IPS DF 4.7 (cell line): ENCODE measurements around the gene LTB4R2.

Experiments used
- DNase-seq: peaks from one replicate; pipeline ENCODE4 v3.0.0-alpha.2; 2013; ENCODE audit warnings: low spot score; ENCODE audit errors: extremely low read depth

The LTB4R2 gene, protein sequence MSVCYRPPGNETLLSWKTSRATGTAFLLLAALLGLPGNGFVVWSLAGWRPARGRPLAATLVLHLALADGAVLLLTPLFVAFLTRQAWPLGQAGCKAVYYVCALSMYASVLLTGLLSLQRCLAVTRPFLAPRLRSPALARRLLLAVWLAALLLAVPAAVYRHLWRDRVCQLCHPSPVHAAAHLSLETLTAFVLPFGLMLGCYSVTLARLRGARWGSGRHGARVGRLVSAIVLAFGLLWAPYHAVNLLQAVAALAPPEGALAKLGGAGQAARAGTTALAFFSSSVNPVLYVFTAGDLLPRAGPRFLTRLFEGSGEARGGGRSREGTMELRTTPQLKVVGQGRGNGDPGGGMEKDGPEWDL

DNA sequence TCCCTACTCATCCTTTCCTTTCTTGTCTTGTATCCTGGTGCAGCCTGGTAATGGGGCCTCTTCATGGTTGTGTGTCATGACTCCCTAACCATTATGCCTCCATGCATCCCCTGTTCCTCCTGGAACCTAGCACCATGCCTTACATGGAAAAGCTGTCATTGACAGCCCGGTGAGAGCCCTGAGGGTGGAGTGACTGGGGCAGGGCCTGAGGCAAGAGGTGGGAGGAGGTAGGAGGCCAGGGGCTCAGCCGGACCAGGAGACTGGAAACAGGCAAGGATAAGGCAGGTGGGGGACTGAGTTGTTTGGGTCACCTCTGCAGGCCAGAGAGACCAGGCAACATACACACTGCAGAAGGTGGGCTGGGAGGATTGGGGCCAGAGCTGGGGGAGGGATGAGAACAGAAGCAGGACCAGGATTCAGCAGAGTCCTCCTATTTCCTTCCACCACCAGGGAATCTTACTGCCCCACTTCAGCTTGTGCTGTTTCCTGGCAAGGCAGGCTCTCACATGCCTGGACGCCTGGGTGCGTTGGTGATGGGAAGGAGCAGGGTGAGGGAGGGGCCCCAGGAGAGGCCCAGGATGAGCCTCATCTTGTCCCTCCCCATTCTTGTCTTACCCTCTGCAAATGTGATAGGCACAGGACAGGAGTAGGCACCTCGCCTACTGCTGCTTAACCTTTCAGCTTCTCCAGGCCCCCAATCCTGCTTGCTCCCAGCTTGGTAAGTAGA, at the start of gene LTB4R2:
LTB4R2 (plus strand) TSS at position 603 of the 727 bp plus-strand sequence. CDS start 525 bp downstream, outside the sequence.
- DNase-seq: no peak

DNA sequence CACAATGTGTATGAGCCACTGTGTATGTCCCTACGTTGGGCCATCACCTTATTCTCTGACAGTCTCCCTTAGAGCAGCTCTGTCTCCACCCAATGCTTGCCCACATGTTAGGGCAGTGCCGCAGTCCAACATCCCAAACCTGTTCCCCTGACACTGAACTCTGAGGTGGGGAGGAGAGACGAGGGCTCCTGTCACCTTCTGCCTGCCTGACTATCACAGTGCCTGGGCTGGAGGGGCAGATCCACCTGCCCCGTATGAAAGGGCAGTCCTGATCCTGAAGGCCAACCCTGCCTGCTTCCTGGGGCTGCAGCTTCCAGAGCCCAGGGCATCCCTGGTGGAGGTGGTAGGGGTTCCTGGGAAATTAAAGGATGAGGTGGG, 49.2 kb upstream of the LTB4R2 start:
- DNase-seq: no peak

DNA sequence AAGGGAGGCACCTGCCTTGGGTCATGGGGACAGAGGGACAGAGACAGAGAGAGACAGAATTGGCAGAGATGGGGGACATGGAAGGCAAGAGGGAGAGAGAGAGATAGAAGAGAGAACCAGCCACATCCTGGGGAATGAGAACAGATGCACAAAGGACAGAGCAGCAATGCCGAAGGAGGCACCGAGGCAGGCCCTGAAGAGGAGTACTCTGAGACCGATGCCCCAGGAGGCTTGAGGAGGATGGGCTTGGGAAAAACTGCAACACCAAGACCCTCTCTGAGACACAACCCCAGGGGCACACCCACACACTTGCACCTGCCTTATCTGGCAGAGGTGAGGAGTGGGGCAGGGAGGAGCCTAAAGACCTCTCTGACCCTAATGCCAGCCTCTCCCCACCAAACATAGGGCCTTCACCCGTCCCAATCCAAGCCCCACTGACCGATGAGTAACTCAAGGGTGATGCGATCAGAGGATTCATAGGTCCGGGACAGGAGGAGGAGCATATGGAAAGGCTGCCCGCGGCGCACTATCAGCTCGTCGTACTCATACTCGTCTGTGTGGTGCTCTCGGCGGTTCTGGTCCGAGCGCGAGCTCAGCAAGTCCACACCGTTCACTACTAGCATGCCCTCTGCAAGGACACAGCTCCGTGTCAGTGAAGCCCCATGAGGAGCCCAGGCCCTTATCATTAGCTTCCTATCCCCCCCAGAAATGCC, 48.5 kb upstream of the LTB4R2 start:
- DNase-seq: no peak

DNA sequence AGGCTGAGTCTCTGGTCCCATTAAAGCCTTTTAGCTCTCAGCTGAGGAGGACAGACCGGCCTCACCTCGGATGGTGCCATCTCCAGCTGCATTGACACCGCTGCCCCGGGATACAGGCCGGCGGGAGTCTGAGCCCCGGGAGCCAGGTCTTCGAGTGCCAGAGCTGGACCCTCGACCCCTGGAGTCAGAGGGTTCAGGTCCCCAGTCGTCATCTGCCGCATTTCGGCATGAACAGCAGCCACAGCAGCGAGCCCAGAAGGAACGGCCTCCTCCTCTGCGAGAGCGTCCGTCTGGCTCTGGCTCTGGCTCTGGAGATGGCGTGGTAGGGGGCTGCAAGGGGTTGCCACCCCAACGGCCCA, 48.0 kb upstream of the LTB4R2 start:
- no peak for DNase-seq

DNA sequence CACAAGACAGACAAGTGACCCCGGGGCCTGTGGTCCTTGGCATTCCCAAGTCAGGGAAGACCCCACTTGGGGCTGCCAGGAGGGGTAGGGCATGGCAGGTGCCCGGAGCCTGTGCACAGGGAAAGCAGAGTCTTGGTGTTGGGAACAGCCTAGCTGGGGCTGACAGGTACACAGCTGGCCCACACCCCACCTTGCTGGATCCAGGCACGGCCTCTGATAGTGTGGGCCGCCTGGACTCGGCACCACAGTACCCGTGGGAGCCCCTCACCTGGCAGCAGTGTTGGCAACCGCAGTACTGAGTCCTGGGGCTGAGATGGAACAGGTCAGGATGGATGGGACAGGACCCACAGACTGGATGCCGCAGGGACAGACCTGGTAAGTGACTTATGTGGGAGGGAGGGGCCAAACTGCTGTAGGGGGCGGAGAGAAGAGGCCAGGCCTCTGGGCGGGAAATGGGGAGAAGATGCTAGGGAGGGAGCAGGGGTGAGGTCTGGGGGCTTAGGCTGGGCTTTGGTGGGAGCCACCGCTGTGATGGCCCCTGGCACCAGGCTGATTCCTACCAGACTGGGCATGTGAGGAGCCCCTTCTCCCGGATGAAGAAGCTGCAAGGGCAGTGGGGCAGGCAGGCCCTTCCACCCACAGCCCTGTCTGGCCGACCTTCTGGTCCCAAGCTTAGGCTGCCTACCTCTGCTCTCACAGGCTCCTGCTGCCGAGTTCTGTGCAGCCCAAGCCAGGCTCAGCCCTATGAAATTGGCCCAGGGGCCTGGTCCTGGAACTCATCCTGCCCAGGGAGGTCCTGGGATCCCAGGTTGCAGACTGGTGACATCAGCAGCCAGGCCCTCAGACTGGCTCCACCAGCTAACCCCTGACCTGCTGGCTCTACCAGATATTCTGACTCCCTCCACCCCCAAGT, 46.9 kb upstream of the LTB4R2 start, which contains the start of gene TGM1:
TGM1 (minus strand) TSS at position 357 of the 913 bp plus-strand sequence. CDS start 825 bp downstream, outside the sequence.
- DNase-seq: no peak

DNA sequence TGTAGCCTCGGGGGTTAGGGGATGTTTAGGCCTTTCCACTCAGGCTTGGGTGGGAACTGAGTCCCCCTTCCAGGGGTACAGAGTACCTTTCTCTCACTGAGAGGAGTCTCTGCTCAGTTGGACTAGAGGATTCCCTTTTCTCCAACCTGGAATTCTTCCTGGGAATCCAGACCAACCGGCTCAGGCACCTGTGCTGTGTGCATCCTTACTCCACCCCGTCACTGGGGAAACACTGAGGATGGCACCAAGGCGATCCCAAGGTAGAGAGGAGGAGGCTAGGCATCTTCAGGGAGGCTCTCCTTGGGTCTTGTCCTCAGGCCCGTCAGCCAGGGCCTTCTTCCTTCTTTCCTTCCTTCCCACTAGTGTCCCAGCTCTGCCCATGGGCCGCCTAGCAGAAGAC, 46.1 kb upstream of the LTB4R2 start:
- no peak for DNase-seq

DNA sequence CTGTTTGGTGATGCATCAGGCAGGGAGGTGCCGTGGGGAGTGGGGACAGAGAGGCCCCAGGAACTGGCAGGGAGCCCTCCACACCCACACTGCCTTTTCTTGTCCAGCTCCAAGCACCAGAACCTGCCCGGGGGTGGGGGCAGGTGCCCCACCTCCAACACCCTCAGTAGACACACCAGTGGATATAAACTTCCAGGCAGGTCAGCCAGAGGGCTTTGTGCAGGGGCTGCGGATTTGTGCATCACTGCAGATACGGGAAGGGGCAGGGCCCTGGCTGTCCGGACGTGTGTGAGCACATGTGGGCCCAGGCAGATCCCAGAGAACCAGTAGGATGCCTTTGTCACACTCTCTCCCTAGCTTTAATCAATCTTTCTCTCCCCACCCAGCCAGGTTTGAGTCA, 45.6 kb upstream of the LTB4R2 start:
- no peak for DNase-seq

DNA sequence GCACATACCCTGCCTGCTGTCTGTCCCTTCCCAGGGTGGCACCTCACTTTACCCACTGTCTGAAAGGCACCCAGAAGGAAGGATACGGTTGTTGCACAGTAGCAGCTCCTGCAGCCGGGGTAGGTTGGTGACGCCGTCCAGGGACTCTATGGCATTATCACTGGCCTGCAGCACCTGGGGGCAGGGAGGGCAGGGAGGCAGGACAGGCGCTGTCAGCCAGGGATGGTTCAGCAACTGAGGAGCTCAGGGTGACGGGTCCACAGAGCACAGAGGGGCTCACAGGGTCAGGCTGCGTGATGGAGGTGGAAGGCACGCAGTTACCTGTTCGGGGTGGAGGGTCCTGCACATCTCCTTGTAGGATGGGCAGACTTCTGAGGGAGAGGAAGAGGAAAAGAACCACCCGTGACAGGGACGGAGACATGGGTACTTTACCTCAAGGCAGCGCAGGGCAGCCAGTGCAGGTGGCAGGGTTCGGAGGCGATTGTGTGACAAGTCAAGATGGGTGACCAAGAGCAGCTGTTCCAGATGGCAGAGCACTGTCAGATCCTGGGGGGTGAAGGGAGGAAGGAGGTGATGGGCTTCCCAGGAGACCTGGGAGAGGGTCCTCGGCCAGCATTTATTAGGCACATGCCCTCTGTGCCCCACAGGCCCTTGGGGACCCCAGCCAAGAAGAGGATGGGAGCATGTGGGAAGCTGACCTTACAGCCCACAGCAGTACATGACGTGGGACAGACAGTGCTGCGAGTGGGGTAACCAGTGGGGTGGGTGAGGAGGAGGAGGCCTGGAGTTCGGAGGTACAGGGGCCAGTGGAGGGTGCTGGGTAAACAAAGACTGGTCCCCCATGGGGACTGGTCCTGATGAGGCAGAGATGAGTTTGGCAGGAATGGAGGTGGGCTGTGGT, 43.3 kb upstream of the LTB4R2 start:
- DNase-seq: no peak

DNA sequence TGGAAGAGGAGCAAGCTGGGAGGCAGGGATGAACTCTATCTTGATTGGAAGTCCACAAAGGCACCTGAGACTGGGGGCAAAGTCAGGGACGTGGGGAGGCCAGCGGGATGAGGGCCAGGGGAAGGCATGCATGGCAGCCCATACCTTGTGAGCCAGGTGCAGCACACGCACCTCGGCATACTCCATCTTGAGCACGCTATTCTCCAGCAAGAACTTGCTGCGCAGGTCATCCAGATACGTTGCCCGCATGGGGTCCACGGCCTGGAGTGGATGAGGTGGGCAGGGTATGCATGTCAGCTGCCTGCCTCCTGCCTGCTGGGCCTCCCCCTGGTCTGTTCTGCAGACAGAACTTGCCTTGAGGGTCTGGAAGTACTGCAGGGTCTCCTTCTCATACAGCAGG, 42.4 kb upstream of the LTB4R2 start:
- no peak for DNase-seq

DNA sequence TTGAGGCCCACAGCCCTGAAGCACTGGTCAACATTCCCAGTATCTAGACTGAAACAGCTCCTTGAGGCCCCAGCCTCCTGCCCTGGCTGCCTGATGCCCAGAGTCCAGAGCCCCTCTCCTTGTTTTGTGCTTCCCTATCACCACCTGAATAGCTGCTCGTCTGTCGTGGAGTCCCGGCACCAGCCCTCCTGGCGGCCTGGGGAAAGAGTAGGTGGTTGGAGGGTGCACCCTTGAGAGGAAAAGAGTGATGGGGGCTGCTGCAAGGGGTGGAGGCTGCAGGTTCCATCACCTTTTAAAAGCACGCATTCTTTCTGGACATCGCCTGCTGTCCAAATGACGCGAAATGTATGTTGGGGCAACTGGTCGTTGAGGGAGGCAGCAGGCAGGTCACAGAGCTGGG, 41.7 kb upstream of the LTB4R2 start:
- no peak for DNase-seq

DNA sequence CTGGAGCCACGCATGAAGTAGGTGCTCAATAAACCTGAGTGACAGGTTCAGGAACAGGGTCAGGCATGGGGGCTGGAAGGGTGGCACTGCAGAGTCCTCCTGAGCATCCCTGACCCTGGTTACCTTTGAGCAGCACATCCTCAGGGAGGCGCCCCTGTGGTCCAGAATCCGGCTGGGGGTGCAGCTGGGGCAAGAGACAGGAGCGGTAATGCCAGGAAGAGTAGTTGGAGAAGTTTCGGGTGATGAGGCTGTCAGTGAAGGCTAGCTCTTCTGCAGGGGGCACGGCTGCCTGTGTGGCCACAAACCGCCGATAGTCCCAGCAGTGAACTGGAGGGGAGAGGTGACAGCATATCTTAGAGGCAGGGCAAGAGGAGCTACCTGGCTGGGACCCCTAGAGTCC, 40.6 kb upstream of the LTB4R2 start:
- DNase-seq: no peak

DNA sequence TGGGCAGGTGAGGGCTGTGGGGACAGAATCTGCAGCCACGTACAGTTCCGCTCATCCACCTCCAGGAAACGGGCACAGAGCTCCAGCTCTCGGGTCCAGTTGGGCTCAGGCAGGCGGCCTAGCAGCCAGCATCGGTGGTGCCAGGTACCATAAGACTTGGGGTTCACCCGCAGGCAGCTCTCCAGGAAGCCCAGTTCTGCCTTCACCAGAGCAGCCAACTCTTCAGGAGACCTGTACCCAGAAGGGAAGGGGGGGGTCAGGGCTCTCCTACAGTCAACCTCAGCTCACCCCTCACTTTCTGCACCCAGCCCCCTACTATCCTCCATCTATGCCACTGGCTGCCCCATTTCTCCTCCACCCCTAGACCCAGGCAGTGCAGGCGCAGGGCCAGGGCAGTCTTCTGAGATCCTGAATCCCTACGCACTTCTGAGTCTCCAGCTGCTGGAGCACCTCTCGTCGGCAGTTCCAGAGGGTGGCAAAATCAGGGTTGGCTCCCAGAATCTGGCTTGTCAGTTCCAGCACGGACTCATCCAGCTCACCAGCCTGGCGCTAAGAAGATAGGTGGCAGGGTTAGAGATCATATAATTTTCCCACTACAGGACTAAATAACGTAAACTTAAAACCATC, 39.9 kb upstream of the LTB4R2 start:
- no peak for DNase-seq

DNA sequence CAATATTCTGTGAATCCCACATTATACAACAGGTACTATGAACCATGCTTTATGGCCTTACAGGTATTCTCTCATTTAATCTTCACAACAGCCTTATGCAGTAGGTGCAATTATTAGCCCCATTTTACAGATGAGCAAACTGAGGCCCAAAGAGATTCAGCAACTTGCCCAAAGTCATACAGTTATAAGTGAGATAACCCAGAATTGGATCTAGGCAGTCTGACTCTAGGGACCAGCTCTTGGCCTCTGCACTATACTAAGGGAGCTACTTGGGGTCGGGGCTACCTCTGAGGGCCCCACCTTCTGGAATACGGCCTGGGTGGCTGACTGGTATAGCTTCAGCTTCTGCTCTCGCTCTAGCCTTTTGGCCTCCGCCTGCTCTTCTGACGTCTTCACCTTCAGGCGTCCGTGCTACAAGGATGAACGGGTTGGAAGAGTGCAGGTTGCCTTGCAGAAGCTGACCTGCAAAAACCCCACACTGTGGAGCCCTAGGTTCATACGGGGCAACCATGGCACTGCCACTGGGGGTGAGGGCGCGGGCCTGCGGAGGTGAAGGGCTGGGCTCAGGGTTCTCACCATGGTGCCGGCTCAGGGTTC, 39.3 kb upstream of the LTB4R2 start:
- DNase-seq: no peak

DNA sequence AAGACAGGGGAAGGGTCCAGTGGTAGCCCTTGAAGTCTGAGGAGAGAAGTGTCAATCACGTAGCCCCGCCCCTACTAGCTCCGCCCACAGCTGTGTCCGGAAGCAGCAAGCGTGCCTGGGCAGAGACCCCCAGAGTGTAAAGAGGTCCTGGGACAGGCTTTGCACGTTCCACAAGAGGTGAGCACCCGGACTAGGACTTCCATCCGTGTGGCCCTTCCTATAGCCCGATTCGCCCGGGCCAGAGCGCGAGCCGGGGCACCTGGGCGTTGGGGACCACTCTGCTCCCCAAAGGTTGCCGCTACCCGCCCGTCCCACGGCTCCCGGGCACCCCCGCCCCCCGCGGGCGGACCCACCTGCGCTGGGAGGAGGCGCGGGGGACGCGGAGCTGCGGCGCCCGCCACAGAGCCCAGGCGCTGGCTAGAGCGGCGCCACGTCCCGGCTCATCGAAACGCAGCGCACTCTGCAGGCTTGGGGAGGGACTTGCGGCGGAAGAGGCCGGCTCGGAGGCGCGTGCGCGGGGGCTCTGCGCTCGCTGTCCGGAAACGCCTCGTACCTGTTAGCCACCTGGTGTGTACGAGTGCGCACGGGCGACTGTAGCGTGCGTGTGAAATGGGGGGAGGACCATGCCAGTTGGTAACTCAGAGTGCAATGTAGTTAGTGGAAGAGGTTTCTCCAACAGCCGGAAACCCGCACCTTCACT, 38.7 kb upstream of the LTB4R2 start, which contains the start of gene RABGGTA:
RABGGTA (minus strand) TSS at position 464 of the 700 bp plus-strand sequence. CDS start 482 bp downstream, outside the sequence.
- peak; percentile 62 for DNase-seq

DNA sequence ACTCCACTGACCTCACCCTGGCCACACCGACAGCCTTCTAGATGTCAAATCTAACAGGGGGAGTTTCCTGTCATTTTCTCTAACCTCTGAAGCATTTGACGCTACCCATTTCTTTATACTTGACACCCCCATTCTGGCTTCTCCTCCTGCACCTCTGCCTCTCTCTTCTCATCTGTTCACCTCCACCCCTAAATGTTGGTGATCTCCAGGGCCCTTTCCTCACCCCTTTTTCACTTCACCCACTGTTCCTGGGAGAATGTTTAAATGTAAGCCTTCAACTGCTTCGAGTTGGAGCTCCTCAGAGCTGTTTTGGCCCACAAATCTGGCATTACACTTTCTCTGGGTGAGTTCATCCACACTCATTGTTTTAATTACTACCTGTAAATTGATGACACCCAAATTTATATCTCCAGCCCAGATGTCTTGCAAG, 38.1 kb upstream of the LTB4R2 start:
- DNase-seq: no peak

DNA sequence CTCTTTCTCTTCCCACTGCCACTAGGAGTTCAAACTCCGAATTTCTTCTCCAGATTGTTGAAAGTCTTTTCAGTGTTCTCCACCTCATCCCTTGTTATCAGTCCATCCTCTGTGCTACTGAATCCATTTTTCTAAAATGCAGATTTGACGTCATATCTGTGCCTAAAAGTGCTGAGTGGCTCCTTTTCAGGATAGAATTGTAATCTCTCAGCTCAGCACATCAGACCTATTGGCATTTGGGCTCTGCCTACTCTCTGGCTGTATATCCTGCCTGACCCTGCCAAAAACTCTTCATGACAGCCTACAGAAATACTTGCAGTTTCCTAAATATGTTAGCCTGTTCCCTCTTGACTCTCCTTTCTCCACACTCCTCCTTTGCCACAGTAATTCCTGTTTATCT, 37.5 kb upstream of the LTB4R2 start:
- no peak for DNase-seq

DNA sequence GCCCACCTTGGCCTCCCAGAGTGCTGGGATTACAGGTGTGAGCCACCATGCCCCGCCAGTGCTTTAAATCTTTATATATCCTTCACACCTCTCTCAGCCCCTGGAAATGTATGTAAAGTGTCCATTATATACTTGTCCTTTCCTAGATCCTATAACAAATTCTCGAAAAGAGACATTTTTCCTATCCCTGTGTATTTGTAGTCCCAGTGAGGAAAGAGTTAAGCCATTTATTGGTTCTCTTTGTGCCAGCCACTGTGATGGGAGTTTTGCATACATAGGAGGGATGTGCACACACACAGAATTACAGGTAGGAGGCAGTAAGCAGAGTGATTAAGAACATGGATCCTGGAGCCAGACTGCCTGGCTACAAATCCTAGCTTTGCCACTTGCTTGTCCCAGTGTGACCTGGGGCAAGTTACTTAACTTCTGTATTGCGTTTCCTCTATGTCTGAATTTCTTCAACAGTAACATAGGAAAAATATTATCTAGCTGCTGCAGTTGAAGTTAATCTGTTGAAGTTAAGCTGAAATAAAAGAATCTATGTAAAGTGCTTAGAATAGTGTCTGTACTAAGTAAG, 36.4 kb upstream of the LTB4R2 start:
- no peak for DNase-seq

DNA sequence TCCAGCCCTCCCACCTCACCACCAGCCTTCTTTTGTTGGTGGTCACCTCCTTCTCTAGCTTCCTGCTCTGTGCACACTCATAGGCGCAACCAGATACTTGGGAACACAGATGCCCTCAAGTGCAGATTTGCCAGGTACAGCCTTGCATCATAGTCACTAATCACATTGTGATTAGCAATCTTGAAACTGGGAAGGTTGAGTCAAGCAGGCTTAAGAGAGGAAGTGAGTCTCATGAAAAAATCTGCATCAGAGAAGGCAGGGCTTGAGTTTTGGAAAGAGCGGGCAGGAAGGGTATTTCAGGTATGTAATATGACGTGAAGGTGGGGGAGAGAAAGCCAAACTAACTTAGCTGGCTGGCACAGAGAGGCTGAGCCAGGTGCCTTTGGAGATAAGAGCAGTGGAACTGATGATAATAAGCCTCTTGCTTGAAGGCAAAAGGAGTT, 35.8 kb upstream of the LTB4R2 start:
- DNase-seq: no peak
